Measurements from ENCODE around the gene SIGLEC5. TPM values are rescaled to one million over a fixed set of nuclear protein-coding genes. Genes with fewer than 3 reads are reported as not detected.

The SIGLEC5 gene
- total RNA-seq, 4 donors from 2014 or later = 0.94 TPM; not detected in 3

DNA sequence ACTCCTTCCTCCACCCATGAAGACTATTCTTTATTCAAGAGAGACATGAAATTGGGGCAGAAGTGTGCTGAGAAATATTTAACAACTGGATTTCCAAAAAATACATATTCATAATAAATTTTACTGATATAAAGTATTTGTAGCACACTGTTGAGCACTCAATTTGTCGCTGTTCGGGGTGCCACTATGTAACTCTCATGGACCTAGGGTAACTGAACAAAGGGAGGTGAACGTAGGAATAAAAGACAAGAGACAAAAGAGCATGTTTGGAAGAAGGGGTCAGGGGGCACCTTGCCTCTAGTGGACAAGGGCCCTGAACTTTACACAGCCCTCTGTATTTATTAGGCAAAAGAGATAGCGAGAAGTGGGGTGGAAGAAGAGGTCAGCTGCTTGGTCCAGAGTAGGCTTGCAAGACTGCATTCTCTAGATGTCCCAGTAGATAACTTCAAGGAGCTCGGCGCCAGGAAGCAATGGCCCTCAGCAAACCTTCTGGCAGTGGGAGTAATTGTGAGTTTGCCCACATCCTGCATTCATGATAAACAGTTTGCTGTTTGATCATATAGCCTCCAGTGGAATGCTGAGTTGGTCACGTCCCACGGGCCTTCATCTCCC, 63.6 kb downstream of the SIGLEC5 start:
- no peak for TF ChIP-seq POLR2A (IDR thresholded peaks at IDR 0.05)
- TF ChIP-seq, protein P1, sequence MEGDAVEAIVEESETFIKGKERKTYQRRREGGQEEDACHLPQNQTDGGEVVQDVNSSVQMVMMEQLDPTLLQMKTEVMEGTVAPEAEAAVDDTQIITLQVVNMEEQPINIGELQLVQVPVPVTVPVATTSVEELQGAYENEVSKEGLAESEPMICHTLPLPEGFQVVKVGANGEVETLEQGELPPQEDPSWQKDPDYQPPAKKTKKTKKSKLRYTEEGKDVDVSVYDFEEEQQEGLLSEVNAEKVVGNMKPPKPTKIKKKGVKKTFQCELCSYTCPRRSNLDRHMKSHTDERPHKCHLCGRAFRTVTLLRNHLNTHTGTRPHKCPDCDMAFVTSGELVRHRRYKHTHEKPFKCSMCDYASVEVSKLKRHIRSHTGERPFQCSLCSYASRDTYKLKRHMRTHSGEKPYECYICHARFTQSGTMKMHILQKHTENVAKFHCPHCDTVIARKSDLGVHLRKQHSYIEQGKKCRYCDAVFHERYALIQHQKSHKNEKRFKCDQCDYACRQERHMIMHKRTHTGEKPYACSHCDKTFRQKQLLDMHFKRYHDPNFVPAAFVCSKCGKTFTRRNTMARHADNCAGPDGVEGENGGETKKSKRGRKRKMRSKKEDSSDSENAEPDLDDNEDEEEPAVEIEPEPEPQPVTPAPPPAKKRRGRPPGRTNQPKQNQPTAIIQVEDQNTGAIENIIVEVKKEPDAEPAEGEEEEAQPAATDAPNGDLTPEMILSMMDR (IDR thresholded peaks at IDR 0.05) = no peak
- H3K27ac ChIP-seq = no peak overlapping the region
- no peak overlapping the region for H3K4me3 ChIP-seq
- DNase-seq = no peak
- H3K27me3 ChIP-seq = peaks cover 0 to 56% (median 2%) of the 10 kb centered on the region in 4 donors
- peaks cover under 1 to 2% (median under 1%) of the 10 kb centered on the region in 3 donors for H3K4me1 ChIP-seq
- H3K36me3 ChIP-seq = no peaks in the 10 kb centered on the region
- intact Hi-C loops (cut with DNase I) = no loop called here
- 37 to 60% methylated on average over 8 of the region's 8 CpGs for WGBS, 2 donors
- H3K9me3 ChIP-seq = no peaks in the 10 kb centered on the region

DNA sequence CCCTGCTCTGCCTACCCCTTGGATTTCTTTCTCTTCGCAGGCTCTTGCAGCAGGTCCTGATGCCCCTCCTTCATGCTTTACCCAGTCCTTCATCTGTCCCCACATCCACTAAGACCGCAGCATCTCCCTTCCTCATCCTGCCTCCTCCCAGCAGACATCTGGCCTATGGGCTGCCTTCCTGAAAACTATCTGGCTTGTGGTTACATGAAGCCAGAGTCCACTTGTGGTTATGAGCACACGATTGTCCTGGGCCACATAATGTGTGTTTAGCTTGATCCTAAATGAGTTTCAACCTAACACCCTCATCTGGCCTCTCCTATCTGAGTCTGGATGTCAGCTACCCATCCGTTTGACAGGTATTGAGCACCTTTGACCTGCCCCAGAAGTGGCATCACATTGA, 64.6 kb downstream of the SIGLEC5 start:
- H3K4me1 ChIP-seq = no peaks in the 10 kb centered on the region
- no peak for TF ChIP-seq POLR2A (IDR thresholded peaks at IDR 0.05)
- TF ChIP-seq, protein P1 (IDR thresholded peaks at IDR 0.05) = no peak
- DNase-seq = no peak
- no peaks in the 10 kb centered on the region for H3K36me3 ChIP-seq
- no peak overlapping the region for H3K27ac ChIP-seq
- H3K27me3 ChIP-seq = peaks cover 0 to 62% (median 2%) of the 10 kb centered on the region in 4 donors
- H3K4me3 ChIP-seq = no peak overlapping the region
- 60 to 63% methylated on average over 4 of the region's 4 CpGs for WGBS, 2 donors
- intact Hi-C loops (cut with DNase I) = no loop called here
- no peaks in the 10 kb centered on the region for H3K9me3 ChIP-seq

DNA sequence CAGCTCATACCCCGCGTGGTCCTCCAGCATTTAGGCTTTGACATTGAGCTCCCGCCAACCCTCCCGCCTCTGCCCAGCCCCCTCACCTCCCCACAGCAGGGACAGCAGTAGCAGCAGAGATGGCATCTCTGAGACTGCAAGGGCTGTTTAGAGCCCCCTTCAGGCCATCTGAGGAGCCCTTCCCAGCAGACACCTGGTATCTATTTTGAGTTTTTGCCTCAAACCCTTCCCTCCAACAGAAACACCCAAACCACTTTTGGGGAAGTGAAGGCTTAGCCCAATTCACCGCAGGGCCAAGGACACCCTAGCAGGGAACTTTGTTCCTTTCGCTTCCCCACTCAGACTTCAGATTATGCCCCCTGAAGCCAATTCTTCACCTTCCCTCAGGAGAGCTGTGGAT, 65.4 kb downstream of the SIGLEC5 start:
- TF ChIP-seq, protein P1 (IDR thresholded peaks at IDR 0.05) = no peak
- no peak for TF ChIP-seq POLR2A (IDR thresholded peaks at IDR 0.05)
- intact Hi-C loops (cut with DNase I) = no loop called here
- WGBS, 2 donors = 12 to 51% methylated on average over 3 to 4 of the region's 6 CpGs
- Histone ChIP-seq H3K27me3 (peaks cover 0 to 70% (median 2%) of the 10 kb centered on the region in 4 donors), H3K4me3 (no peak overlapping the region), H3K4me1 (no peaks in the 10 kb centered on the region), H3K36me3 (no peaks in the 10 kb centered on the region), H3K27ac (no peak overlapping the region), H3K9me3 (no peaks in the 10 kb centered on the region)
- no peak for DNase-seq

Small RNAs within 50 kb of the gene (small RNA-seq; reads per million reads assigned to genes)
- gene AC018755.2 = 0 reads per million in 4 donors

Other genes with a start within 250 kb of the SIGLEC5 start
- gene LIM2, start 242.4 kb downstream of the SIGLEC5 start, total RNA-seq = not detected
- not detected for gene C19orf84, start 239.8 kb downstream of the SIGLEC5 start, total RNA-seq
- gene SIGLEC10, start 212.8 kb downstream of the SIGLEC5 start, total RNA-seq = 10 to 100 TPM in 1 of 4 donors, 1 to 10 TPM in 3; 2.0 to 17.0 (median 2.9) TPM
- 1 to 10 TPM in 2 of 4 donors, under 1 TPM in 2; 0.31 to 2.5 (median 0.94) TPM for gene SIGLEC8, start 171.9 kb downstream of the SIGLEC5 start, total RNA-seq
- gene CEACAM18, start 151.9 kb downstream of the SIGLEC5 start, total RNA-seq = not detected
- under 1 TPM in 2 of 4 donors, not detected in 2; 0.22 to 0.91 TPM for gene SIGLEC12, start 128.6 kb downstream of the SIGLEC5 start, total RNA-seq
- 1 to 10 TPM in 1 of 4 donors, not detected in 3; 7.1 TPM for gene SIGLEC6, start 98.7 kb downstream of the SIGLEC5 start, total RNA-seq
- gene ZNF175, start 59.1 kb downstream of the SIGLEC5 start, total RNA-seq = 1 to 10 TPM; 2.5 to 5.7 (median 2.9) TPM
- gene SIGLEC14, start 16.4 kb upstream of the SIGLEC5 start, total RNA-seq = 1 to 10 TPM in 1 of 4 donors, under 1 TPM in 1, not detected in 2; 0.97 to 2.9 TPM
- gene SPACA6, start 62.9 kb upstream of the SIGLEC5 start, total RNA-seq = 1 to 10 TPM; 2.8 to 7.9 (median 4.8) TPM
- gene HAS1, start 93.6 kb upstream of the SIGLEC5 start, total RNA-seq = under 1 TPM in 1 of 4 donors, not detected in 3; 0.82 TPM
- 1 to 10 TPM in 3 of 4 donors, not detected in 1; 1.7 to 6.2 (median 4.4) TPM for gene FPR1, start 121.5 kb upstream of the SIGLEC5 start, total RNA-seq
- gene FPR2, start 130.8 kb upstream of the SIGLEC5 start, total RNA-seq = 1 to 10 TPM in 1 of 4 donors, under 1 TPM in 1, not detected in 2; 0.79 to 2.2 TPM
- 1 to 10 TPM in 3 of 4 donors, under 1 TPM in 1; 0.61 to 8.9 (median 3.6) TPM for gene FPR3, start 164.8 kb upstream of the SIGLEC5 start, total RNA-seq